Measurements from ENCODE around the gene CD58.
A peak's percentile ranks its signal among the peaks of the same experiment; 100 is the strongest.

CD58 gene

GRCh38 chr1:116557323-116557878 lies 13.4 kb downstream of the CD58 start:
- in situ Hi-C loops (cut with HindIII; ENCODE audit: low pct_ligation_motif_present, low pct_unique_long_range_greater_than_20kb, low sequenced_read_pairs), result no loop called here

DNA sequence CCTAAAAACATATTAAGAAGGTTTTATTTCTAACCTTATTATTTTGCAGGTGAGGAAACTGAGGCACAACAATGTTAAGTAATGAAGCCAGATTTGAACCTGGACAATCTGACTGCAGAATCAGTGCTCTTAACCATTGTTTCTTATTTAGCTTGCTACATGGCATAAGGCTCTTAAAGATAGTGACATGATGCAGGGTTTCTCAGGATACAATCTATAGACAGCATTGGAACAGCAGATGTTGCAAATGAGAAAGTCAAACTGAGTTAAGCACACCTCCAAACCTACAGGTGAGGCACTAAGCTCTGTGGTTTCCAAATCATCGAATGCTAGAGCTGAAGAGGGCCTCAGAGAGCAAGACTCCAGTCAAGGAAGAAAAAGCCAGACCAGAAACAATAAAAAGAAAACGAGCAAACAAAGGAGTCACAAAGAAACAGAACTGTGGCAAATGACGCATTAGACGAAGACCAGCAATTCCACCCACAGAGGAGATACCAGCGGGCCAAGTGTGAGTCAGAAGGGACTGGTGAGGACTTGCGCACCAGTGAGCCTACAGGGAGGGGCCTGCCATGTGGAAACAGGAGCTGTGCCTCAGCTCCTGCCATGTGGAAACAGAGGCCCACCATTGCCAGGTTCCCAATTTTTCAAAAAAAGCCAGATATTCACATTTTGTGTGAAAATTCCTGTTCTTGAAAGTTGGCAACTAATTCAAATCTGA lies 14.4 kb downstream of the CD58 start:
- peak; percentile 85 for DNase-seq
- in situ Hi-C loops (cut with HindIII; ENCODE audit: low pct_ligation_motif_present, low pct_unique_long_range_greater_than_20kb, low sequenced_read_pairs), result no loop called here

More at GRCh38 chr1:116557323-116557878, 13.4 kb downstream of the CD58 start:
- no peak for DNase-seq

DNA sequence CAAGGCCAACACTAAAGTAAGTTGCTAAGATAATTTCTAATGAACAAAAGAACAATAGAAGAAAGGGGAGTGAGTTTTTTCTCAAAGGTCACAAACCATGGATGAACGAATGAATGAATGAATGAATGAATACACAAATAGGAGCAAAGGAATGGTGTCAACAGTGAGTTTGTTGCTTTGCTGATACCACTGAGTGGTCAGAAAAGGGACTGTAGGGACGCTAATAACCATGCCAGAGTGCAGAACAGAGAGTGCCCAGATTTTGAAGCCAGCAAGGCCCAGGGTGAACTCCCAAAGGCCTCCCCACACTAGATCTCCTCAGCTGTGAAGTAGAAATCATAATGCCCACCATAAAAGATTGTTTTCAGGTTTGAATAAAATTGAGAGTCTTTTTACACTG lies 15.9 kb downstream of the CD58 start:
- no peak for DNase-seq
- in situ Hi-C loops (cut with HindIII; ENCODE audit: low pct_ligation_motif_present, low pct_unique_long_range_greater_than_20kb, low sequenced_read_pairs), result no loop called here

DNA sequence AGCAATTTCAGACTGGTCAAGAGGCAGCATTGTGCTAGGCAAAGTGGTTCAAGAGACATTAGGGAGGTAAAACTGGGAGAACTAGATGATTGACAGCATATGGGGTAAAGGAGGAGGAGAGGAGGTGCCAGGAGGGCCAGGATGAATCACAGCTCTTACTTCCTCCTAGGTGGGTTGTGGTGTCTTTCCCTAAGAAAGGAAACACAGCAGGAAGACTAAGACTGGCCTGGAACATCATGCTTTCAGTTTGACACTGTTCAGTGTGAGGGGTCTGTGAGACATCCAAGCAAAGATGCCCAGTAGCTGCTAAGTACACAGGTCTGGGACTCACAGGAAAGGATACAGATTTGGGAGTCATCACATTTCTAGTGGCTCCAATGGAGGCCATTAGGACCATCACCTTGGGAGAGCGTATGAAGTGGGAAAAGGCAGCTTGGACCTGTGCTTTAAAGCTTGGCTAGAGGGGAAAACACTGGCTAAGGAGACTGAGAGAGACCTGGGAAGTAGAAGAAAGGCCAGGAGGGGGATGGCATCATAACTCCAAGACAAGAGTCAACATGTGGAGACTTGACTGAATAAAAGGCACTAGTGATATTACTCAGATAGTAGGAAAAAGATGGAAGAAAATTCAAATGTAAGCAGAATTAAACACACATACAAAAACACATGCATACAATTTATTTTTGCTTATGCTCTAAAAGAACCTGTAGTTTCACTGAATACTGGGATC lies 17.3 kb downstream of the CD58 start:
- no peak for DNase-seq
- in situ Hi-C loops (cut with HindIII; ENCODE audit: low pct_ligation_motif_present, low pct_unique_long_range_greater_than_20kb, low sequenced_read_pairs), result no loop called here

GRCh38 chr1:116546354-116546977 lies 24.4 kb downstream of the CD58 start:
- in situ Hi-C loops (cut with HindIII; ENCODE audit: low pct_ligation_motif_present, low pct_unique_long_range_greater_than_20kb, low sequenced_read_pairs), result no loop called here
- no peak for DNase-seq

DNA sequence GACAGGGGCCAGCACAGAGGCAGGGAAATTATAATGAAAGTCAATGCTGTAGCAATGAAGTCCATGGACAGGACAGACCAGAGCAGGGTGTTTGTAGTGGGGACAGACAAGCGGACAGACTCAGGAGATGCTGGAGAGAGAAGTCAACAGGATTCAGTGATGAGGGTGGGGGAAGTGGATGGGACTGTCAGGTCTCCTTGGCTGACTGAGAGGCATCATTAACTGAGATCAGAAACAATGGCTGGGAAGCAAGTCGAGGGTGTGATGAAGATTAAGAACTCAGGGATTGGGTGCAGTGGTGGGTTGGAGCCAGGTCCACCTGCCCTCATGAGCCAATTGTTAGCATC lies 25.5 kb downstream of the CD58 start:
- in situ Hi-C loops (cut with HindIII; ENCODE audit: low pct_ligation_motif_present, low pct_unique_long_range_greater_than_20kb, low sequenced_read_pairs), result no loop called here
- no peak for DNase-seq

GRCh38 chr1:116544588-116545358 lies 26.1 kb downstream of the CD58 start:
- in situ Hi-C loops (cut with HindIII; ENCODE audit: low pct_ligation_motif_present, low pct_unique_long_range_greater_than_20kb, low sequenced_read_pairs), result no loop called here
- no peak for DNase-seq

DNA sequence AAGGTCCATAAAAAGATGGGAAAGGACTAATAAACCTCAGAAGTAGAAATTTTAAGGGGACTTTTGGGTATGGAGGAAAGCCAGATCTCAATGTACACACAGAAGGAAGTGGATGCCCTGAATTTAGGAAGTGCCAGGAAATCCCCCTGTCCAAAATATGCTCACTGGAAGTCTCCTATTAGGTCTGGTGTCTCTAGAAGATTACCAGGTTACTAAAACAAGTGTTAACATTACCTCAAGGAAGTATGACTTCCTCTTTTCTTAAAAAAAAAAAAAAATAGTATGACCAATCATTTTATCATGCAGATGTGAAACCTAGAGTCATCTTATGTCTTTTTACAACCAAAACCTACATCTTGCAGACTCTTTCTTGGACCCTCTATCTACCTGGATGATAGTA lies 30.7 kb downstream of the CD58 start:
- in situ Hi-C loops (cut with HindIII; ENCODE audit: low pct_ligation_motif_present, low pct_unique_long_range_greater_than_20kb, low sequenced_read_pairs), result no loop called here
- DNase-seq, result no peak

GRCh38 chr1:116538544-116538943 lies 32.3 kb downstream of the CD58 start:
- DNase-seq, result peak; percentile 45
- in situ Hi-C loops (cut with HindIII; ENCODE audit: low pct_ligation_motif_present, low pct_unique_long_range_greater_than_20kb, low sequenced_read_pairs), result no loop called here

DNA sequence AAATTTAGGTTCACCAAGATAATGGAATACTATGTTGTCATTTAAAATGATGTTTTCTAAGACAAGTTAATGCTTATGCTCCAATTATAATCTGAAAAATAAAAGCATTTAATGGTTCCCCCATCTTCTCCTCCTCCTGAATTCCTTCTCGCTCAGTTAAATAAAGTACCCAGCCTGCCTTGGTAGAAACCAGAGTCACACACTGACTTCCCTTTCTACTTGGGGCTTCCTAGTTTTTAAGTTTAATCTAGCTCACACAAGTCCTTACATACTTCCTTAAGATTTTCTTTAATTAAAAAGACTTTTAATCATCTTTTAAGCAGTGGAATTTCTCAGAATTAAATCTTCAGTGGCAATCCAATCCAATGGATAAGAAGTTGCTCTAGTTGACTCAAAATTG lies 32.9 kb downstream of the CD58 start:
- in situ Hi-C loops (cut with HindIII; ENCODE audit: low pct_ligation_motif_present, low pct_unique_long_range_greater_than_20kb, low sequenced_read_pairs), result no loop called here
- no peak for DNase-seq

DNA sequence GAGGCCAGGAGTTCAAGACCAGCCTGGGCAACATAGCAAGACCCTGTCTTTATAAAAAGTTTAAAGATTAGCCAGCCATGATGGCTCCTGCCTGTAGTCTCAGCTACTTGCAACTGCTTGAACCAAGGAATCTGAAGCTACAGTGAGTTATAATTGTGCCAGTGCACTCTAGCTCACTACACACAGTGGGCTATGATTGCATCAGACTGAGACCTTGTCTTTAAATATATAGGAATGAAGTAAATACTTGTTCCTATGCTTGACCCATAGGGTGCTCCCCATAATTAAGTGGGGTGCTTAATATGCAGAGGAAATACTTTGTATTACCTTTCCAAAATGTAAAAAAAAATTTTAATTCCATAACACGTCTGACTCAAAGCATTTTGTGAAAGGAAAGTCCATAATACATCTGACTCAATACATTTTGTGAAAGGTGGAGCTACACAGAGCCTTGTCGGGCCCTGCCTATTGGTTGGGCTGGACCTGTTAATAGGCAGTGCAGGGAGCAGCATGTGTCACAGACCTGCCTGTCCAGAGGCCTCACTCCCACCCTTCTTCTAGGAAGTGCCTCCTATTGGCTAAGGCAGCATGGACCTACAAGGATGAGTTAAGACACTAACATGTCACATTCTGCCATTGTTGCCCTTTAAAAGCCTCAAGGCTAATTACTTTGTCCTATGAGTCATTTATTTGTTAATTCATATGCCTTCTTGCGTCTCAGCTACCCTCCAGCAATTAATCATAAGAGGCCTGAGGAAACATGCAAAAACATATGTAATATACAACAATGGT lies 33.6 kb downstream of the CD58 start:
- no peak for DNase-seq
- in situ Hi-C loops (cut with HindIII; ENCODE audit: low pct_ligation_motif_present, low pct_unique_long_range_greater_than_20kb, low sequenced_read_pairs), result no loop called here

- DNase-seq, result no peak
- in situ Hi-C loops (cut with HindIII; ENCODE audit: low pct_ligation_motif_present, low pct_unique_long_range_greater_than_20kb, low sequenced_read_pairs), result no loop called here
Observed at GRCh38 chr1:116534014-116534739, 36.6 kb downstream of the CD58 start.

DNA sequence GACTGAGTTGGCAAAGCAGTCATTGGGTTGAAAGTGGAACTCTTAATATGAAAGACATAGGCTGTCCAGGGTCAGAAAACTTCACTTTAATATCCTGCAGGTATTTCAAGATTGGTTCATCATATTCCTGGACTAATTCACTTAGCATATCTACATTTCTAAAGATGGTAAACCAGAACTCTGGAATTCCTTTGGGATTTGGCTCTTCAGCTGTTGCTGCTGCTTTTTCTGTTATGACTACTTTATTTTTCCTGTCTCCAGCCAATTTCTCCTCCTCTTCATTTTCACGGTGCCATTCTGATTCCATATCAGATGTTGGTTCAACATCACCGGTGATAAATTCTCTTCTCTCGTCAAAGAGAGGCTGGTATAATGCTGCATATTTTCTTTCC lies 37.4 kb downstream of the CD58 start:
- DNase-seq, result no peak
- in situ Hi-C loops (cut with HindIII; ENCODE audit: low pct_ligation_motif_present, low pct_unique_long_range_greater_than_20kb, low sequenced_read_pairs), result no loop called here

- DNase-seq, result no peak
- in situ Hi-C loops (cut with HindIII; ENCODE audit: low pct_ligation_motif_present, low pct_unique_long_range_greater_than_20kb, low sequenced_read_pairs), result no loop called here
Observed at GRCh38 chr1:116532671-116533428, 38.0 kb downstream of the CD58 start.

- DNase-seq, result no peak
- in situ Hi-C loops (cut with HindIII; ENCODE audit: low pct_ligation_motif_present, low pct_unique_long_range_greater_than_20kb, low sequenced_read_pairs), result no loop called here
Observed at GRCh38 chr1:116531917-116532316, 38.9 kb downstream of the CD58 start.

GRCh38 chr1:116529681-116530080 lies 41.1 kb downstream of the CD58 start:
- in situ Hi-C loops (cut with HindIII; ENCODE audit: low pct_ligation_motif_present, low pct_unique_long_range_greater_than_20kb, low sequenced_read_pairs), result no loop called here
- DNase-seq, result no peak

DNA sequence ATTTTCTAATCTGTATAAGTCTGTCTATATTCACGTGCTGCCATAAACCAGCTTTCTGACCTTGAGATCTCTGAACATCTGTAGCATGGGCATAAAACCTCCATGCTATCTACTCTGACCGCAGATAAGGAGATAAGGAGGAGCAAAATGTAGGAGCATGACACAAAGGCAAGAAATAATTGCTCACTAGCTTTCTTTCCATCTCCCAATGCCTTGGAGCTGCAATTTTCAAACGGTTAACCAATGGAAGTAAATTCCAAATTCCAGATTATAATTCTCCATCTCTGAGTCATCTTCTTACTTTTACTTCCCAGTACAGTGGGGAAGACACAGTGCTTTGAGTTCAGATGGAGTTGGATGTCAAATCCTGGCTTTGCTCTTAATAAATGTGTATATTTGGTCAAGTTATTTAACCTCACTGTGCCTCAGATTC lies 41.6 kb downstream of the CD58 start:
- no peak for DNase-seq
- in situ Hi-C loops (cut with HindIII; ENCODE audit: low pct_ligation_motif_present, low pct_unique_long_range_greater_than_20kb, low sequenced_read_pairs), result no loop called here
